GM23338 (cell line): ENCODE measurements around the gene ZFP14. TPM values are rescaled to one million over a fixed set of nuclear protein-coding genes. Genes with fewer than 3 reads are reported as not detected.
A peak's percentile ranks its signal among the peaks of the same experiment; 100 is the strongest.

Experiments
- ATAC-seq: fragments of 200-7000 bp; cut with Tn5 transposase; 3 replicates; pipeline ENCODE4 v1.9.1; 2020
- DNase-seq: peaks from one replicate; pipeline ENCODE4 v3.0.0-alpha.2; 2015; ENCODE audit warnings: low spot score
- H2AFZ ChIP-seq: fragments of 200-600 bp; sonication (generic); 2 replicates; pipeline ENCODE4 v1.8.0; 2016; ENCODE audit warnings: antibody characterized with exemption, mild to moderate bottlenecking, moderate library complexity
- H3F3A ChIP-seq: fragments of 200-600 bp; sonication (generic); replicated peaks from 2 replicates; pipeline ENCODE4 v1.8.0; 2017; ENCODE audit warnings: antibody characterized with exemption, mixed run types, low read depth
- H3K27ac ChIP-seq: fragments of 200-600 bp; sonication (generic); 2 replicates; pipeline ENCODE4 v1.6.1; 2016; ENCODE audit warnings: low read depth
- H3K27me3 ChIP-seq: fragments of 200-600 bp; sonication (generic); 2 replicates; pipeline ENCODE4 v1.8.0; 2016; ENCODE audit warnings: mild to moderate bottlenecking, mixed run types, moderate library complexity; ENCODE audit not compliant: insufficient read depth
- H3K36me3 ChIP-seq: fragments of 200-600 bp; sonication (generic); 2 replicates; pipeline ENCODE4 v1.8.0; 2016; ENCODE audit warnings: mild to moderate bottlenecking; ENCODE audit not compliant: insufficient read depth
- H3K4me1 ChIP-seq: fragments of 200-600 bp; sonication (generic); 2 replicates; pipeline ENCODE4 v1.8.0; 2016; ENCODE audit warnings: mild to moderate bottlenecking, moderate library complexity; ENCODE audit not compliant: insufficient read depth
- H3K4me2 ChIP-seq: fragments of 200-600 bp; sonication (generic); 2 replicates; pipeline ENCODE4 v1.7.1; 2017; ENCODE audit warnings: mixed run types
- H3K4me3 ChIP-seq: fragments of 200-600 bp; sonication (generic); 2 replicates; pipeline ENCODE4 v1.6.1; 2016; ENCODE audit warnings: mixed run types
- H3K79me2 ChIP-seq: fragments of 200-600 bp; sonication (generic); replicated peaks from 2 replicates; pipeline ENCODE4 v1.8.0; 2017; ENCODE audit warnings: mild to moderate bottlenecking; ENCODE audit not compliant: insufficient read depth
- H3K9me2 ChIP-seq: fragments of 200-600 bp; sonication (generic); 2 replicates; pipeline ENCODE4 v1.8.0; 2017; ENCODE audit not compliant: insufficient read depth
- H4K20me1 ChIP-seq: fragments of 200-600 bp; sonication (generic); replicated peaks from 2 replicates; pipeline ENCODE4 v1.8.0; 2017; ENCODE audit warnings: mild to moderate bottlenecking; ENCODE audit not compliant: insufficient read depth
- H3K27ac Mint-ChIP-seq: 2 replicates; pipeline ENCODE4 v1.8.0; 2020; ENCODE audit warnings: inconsistent platforms, mild to moderate bottlenecking, moderate library complexity, mixed read lengths
- H3K27me3 Mint-ChIP-seq: 3 replicates; pipeline ENCODE4 v1.8.0; 2022; ENCODE audit warnings: low read depth, mild to moderate bottlenecking, moderate library complexity, mixed read lengths, inconsistent platforms; ENCODE audit not compliant: insufficient read depth, poor library complexity
- H3K36me3 Mint-ChIP-seq: 3 replicates; pipeline ENCODE4 v1.8.0; 2021; ENCODE audit warnings: low read depth, mild to moderate bottlenecking, inconsistent platforms, moderate library complexity, mixed read lengths
- H3K4me1 Mint-ChIP-seq: 3 replicates; pipeline ENCODE4 v1.8.0; 2020; ENCODE audit warnings: mild to moderate bottlenecking, inconsistent platforms, mixed read lengths
- H3K4me3 Mint-ChIP-seq: 3 replicates; pipeline ENCODE4 v1.8.0; 2021; ENCODE audit warnings: moderate library complexity, mild to moderate bottlenecking, inconsistent platforms, mixed read lengths
- H3K9me3 Mint-ChIP-seq: 3 replicates; pipeline ENCODE4 v1.8.0; 2020; ENCODE audit warnings: moderate library complexity, mild to moderate bottlenecking, inconsistent platforms, mixed read lengths
- CREB1 ChIP-seq: fragments of 250-450 bp; sonication (Bioruptor Pico); IDR thresholded peaks from 2 replicates; pipeline ENCODE4 v1.5.0; 2020; ENCODE audit warnings: low read depth, mild to moderate bottlenecking, moderate library complexity
- ETS1 ChIP-seq: IDR thresholded peaks from 2 replicates; pipeline ENCODE4 v1.6.1; 2016; ENCODE audit warnings: antibody characterized with exemption
- EZH2 ChIP-seq: fragments of 200-600 bp; sonication (generic); IDR thresholded peaks from one replicate; pipeline ENCODE4 v1.8.0; 2017; ENCODE audit warnings: antibody characterized with exemption, mild to moderate bottlenecking, low read depth; ENCODE audit not compliant: unreplicated experiment
- EZH2phosphoT487 ChIP-seq: fragments of 200-600 bp; sonication (generic); IDR thresholded peaks from one replicate; pipeline ENCODE4 v1.8.1; 2018; ENCODE audit warnings: antibody characterized with exemption; ENCODE audit not compliant: unreplicated experiment
- JUNB ChIP-seq: IDR thresholded peaks from one replicate; pipeline ENCODE4 v1.6.1; 2016; ENCODE audit warnings: antibody characterized with exemption; ENCODE audit not compliant: unreplicated experiment
- NANOG ChIP-seq: IDR thresholded peaks from 2 replicates; pipeline ENCODE4 v1.6.1; 2016; ENCODE audit warnings: antibody characterized with exemption, borderline replicate concordance
- POLR2AphosphoS5 ChIP-seq: IDR thresholded peaks from 2 replicates; pipeline ENCODE4 v1.6.1; 2016; ENCODE audit warnings: antibody characterized with exemption, low read depth
- STAT1 ChIP-seq: IDR thresholded peaks from one replicate; pipeline ENCODE4 v1.6.1; 2016; ENCODE audit warnings: antibody characterized with exemption; ENCODE audit not compliant: unreplicated experiment
- ZNF114 ChIP-seq: fragments of 250-450 bp; sonication (Bioruptor Pico); IDR thresholded peaks from 2 replicates; pipeline ENCODE4 v1.5.0; 2020; ENCODE audit warnings: mild to moderate bottlenecking, moderate library complexity
- ZNF331 ChIP-seq: fragments of 250-450 bp; sonication (Bioruptor Pico); IDR thresholded peaks from 2 replicates; pipeline ENCODE4 v1.5.0; 2020; ENCODE audit warnings: low read depth, mild to moderate bottlenecking, moderate library complexity
- ZNF462 ChIP-seq: fragments of 250-450 bp; sonication (Bioruptor Pico); IDR thresholded peaks from 2 replicates; pipeline ENCODE4 v1.5.0; 2020; ENCODE audit warnings: mild to moderate bottlenecking, moderate library complexity
- polyA plus RNA-seq: library from polyadenylated mRNA; unstranded; fragments of >200 nt; fragmentation: Nextera tagmentation; extraction: Ambion mirVana; gene quantifications from 2 replicates; pipeline ENCODE4 v1.2.1, GENCODE V29; 2016
- total RNA-seq: library from RNA; depleted of rRNA; stranded (reverse); fragments of >200 nt; shearing (Covaris generic); gene quantifications from 2 replicates; pipeline ENCODE4 v1.2.3, GENCODE V29; 2014
- TF ChIP-seq, protein P1 (sequence below), 2 experiments: fragments of 200-600 bp in 1 of 2; sonication (generic) in 1 of 2; conservative IDR thresholded peaks; 2 replicates each; pipeline versions ENCODE4 v1.5.1 to v1.6.1; 2016 to 2017; ENCODE audit warnings: antibody characterized with exemption in 2 of 2, low read depth in 2 of 2, mild to moderate bottlenecking in 2 of 2, moderate library complexity in 1 of 2
- TF ChIP-seq, protein P2 (sequence below): IDR thresholded peaks from one replicate; pipeline ENCODE4 v1.6.1; 2018; ENCODE audit warnings: antibody characterized with exemption; ENCODE audit not compliant: unreplicated experiment

The ZFP14 gene
- total and polyA plus RNA-seq, 2 experiments from 2014 or later: 9.0 to 10.4 TPM

GRCh38 chr19:36401475-36401874 is 22.5 kb upstream of the ZFP14 start:
- no peak overlapping the region for H2AFZ ChIP-seq
- no peaks in the 10 kb centered on the region for H3K4me1 ChIP-seq
- H3K36me3 ChIP-seq: peaks cover 24% of the 10 kb centered on the region
- TF ChIP-seq EZH2phosphoT487 (no peak), JUNB (no peak), CREB1 (no peak), ZNF331 (no peak), ZNF114 (CRISPR knock-in tag) (no peak), POLR2AphosphoS5 (no peak), NANOG (no peak), ETS1 (no peak), STAT1 (no peak), ZNF462 (CRISPR knock-in tag) (no peak), EZH2 (no peak)
- TF ChIP-seq, protein P1, sequence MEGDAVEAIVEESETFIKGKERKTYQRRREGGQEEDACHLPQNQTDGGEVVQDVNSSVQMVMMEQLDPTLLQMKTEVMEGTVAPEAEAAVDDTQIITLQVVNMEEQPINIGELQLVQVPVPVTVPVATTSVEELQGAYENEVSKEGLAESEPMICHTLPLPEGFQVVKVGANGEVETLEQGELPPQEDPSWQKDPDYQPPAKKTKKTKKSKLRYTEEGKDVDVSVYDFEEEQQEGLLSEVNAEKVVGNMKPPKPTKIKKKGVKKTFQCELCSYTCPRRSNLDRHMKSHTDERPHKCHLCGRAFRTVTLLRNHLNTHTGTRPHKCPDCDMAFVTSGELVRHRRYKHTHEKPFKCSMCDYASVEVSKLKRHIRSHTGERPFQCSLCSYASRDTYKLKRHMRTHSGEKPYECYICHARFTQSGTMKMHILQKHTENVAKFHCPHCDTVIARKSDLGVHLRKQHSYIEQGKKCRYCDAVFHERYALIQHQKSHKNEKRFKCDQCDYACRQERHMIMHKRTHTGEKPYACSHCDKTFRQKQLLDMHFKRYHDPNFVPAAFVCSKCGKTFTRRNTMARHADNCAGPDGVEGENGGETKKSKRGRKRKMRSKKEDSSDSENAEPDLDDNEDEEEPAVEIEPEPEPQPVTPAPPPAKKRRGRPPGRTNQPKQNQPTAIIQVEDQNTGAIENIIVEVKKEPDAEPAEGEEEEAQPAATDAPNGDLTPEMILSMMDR (conservative IDR thresholded peaks at IDR 0.05; ENCODE audit: low read depth in 2 of 2): no peak
- TF ChIP-seq, protein P2, sequence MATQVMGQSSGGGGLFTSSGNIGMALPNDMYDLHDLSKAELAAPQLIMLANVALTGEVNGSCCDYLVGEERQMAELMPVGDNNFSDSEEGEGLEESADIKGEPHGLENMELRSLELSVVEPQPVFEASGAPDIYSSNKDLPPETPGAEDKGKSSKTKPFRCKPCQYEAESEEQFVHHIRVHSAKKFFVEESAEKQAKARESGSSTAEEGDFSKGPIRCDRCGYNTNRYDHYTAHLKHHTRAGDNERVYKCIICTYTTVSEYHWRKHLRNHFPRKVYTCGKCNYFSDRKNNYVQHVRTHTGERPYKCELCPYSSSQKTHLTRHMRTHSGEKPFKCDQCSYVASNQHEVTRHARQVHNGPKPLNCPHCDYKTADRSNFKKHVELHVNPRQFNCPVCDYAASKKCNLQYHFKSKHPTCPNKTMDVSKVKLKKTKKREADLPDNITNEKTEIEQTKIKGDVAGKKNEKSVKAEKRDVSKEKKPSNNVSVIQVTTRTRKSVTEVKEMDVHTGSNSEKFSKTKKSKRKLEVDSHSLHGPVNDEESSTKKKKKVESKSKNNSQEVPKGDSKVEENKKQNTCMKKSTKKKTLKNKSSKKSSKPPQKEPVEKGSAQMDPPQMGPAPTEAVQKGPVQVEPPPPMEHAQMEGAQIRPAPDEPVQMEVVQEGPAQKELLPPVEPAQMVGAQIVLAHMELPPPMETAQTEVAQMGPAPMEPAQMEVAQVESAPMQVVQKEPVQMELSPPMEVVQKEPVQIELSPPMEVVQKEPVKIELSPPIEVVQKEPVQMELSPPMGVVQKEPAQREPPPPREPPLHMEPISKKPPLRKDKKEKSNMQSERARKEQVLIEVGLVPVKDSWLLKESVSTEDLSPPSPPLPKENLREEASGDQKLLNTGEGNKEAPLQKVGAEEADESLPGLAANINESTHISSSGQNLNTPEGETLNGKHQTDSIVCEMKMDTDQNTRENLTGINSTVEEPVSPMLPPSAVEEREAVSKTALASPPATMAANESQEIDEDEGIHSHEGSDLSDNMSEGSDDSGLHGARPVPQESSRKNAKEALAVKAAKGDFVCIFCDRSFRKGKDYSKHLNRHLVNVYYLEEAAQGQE: no peak
- H3K79me2 ChIP-seq: no peaks in the 10 kb centered on the region
- H3K4me3 ChIP-seq: no peak overlapping the region
- Mint-ChIP-seq H3K27me3 (peaks cover 6% of the 10 kb centered on the region), H3K9me3 (peaks cover 24% of the 10 kb centered on the region), H3K4me3 (no peak overlapping the region), H3K27ac (no peak overlapping the region), H3K36me3 (peaks cover 84% of the 10 kb centered on the region), H3K4me1 (no peaks in the 10 kb centered on the region)
- H3K4me2 ChIP-seq: no peak overlapping the region
- no peak for DNase-seq
- peak overlapping the region; percentile 30; the same call in 1 of the 2 replicates for H3K27ac ChIP-seq
- no peaks in the 10 kb centered on the region for H3K27me3 ChIP-seq
- H4K20me1 ChIP-seq: peaks cover 3% of the 10 kb centered on the region; the same call in 1 of the 2 replicates
- H3K9me2 ChIP-seq: no peaks in the 10 kb centered on the region
- no peaks in the 10 kb centered on the region for H3F3A ChIP-seq
- ATAC-seq: no peak
